WERI-Rb-1 (cell line): Measurements from ENCODE around the gene SYT7.

Source experiments
- DNase-seq: peaks from one replicate; pipeline ENCODE4 v3.0.0-alpha.2; 2020
- H3K27ac ChIP-seq: fragments of 250-450 bp; sonication (Bioruptor Pico); 2 replicates; pipeline ENCODE4 v1.5.1; 2020; ENCODE audit warnings: mild to moderate bottlenecking, moderate library complexity
- H3K27me3 ChIP-seq: fragments of 250-450 bp; sonication (Bioruptor Pico); 2 replicates; pipeline ENCODE4 v1.5.1; 2021; ENCODE audit warnings: mild to moderate bottlenecking, low read depth, moderate library complexity; ENCODE audit not compliant: insufficient read depth, severe bottlenecking
- H3K36me3 ChIP-seq: fragments of 250-450 bp; sonication (Bioruptor Pico); 2 replicates; pipeline ENCODE4 v1.5.1; 2020; ENCODE audit warnings: mild to moderate bottlenecking, moderate library complexity
- H3K4me3 ChIP-seq: 2 replicates; pipeline ENCODE4 v1.5.1; 2011; ENCODE audit warnings: low read depth, mild to moderate bottlenecking, control low read depth, low read length
- H3K9me3 ChIP-seq: fragments of 250-450 bp; sonication (Bioruptor Pico); 2 replicates; pipeline ENCODE4 v1.5.1; 2021; ENCODE audit warnings: mild to moderate bottlenecking, moderate library complexity; ENCODE audit not compliant: severe bottlenecking
- CTCF ChIP-seq: IDR thresholded peaks from 2 replicates; pipeline ENCODE4 v1.5.1; 2011; ENCODE audit warnings: low read depth, mild to moderate bottlenecking, control low read depth, inconsistent platforms, low read length

Gene SYT7

DNA sequence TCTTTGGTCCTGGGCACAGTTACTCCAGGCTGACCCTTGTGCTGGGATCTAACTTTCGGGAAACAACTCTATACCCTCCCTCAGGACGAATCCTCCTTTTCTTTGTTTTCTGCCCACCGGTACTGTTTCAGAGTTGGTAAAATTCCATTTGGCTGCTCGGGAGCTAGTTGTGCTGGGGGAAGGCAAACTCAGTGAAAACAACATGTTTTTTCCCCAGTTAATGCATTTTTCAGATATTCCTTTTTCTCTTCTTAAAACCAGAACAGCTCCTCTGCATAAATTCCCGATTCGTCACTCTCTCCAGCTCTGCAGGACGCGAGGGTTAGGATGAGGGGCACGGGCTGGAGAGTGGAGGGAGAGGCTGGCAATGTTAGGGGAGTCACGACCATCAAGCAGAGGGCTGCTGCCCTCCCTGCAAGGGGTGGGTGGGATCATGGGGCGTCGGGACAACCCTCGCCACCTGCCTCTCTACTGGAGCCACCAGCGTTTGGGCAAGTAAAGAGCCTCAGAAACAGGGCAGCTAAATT lies 41.0 kb downstream of the SYT7 start:
- no peaks in the 10 kb centered on the region for H3K27me3 ChIP-seq
- H3K4me3 ChIP-seq, result no peak overlapping the region
- H3K27ac ChIP-seq, result no peak overlapping the region
- H3K9me3 ChIP-seq, result no peaks in the 10 kb centered on the region
- no peak for DNase-seq
- TF ChIP-seq CTCF, result no peak
- H3K36me3 ChIP-seq, result peaks cover 26% of the 10 kb centered on the region

DNA sequence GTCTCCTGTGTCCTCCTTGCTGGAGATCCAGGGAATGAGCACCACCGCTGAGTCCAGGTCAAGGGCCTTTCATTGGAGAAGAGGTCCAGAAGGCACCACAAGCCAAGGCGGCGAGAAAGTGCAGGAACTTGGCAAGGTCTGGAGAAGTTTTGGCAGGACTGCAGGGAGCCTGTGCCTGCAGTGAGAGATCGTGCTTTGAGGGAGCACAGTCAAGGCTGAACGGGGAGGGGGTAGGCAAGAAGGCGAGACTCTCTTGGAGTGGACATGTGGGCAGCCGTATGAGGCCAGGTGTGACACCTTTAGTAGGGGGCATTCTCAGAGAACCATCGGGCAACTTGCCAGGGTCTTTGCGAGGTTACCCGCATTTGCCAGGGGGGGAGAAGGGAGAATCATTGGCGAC lies 41.9 kb downstream of the SYT7 start:
- no peak for DNase-seq
- H3K4me3 ChIP-seq, result no peak overlapping the region
- H3K27me3 ChIP-seq, result no peaks in the 10 kb centered on the region

DNA sequence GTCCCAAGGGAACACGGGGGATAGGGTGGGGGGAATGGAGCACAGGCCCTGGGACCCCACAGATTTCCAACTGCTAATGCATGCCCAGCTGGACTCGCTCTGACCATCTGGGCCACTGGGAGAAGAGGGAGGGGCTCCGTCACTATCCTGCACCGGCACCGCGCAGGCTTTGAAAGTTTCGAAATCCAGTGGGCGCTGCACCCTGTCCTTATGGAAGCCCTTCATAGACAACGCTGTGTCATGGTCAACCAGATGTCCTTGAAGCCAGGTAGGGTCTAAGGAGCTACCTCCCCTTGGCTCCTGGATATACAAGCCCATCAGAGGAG lies 42.3 kb downstream of the SYT7 start:
- H3K27ac ChIP-seq, result peak overlapping the region; percentile 61
- peaks cover 18% of the 10 kb centered on the region for H3K36me3 ChIP-seq

More for the DNA sequence above, 41.9 kb downstream of the SYT7 start:
- Histone ChIP-seq H3K9me3 (no peaks in the 10 kb centered on the region), H3K36me3 (peaks cover 22% of the 10 kb centered on the region), H3K27ac (peak overlapping the region; percentile 61)
- no peak for TF ChIP-seq CTCF

GRCh38 chr11:61537326-61537725 lies 43.5 kb downstream of the SYT7 start:
- no peak for TF ChIP-seq CTCF
- no peak for DNase-seq
- Histone ChIP-seq H3K27me3 (no peaks in the 10 kb centered on the region), H3K4me3 (no peak overlapping the region), H3K36me3 (peaks cover 13% of the 10 kb centered on the region), H3K9me3 (no peaks in the 10 kb centered on the region), H3K27ac (no peak overlapping the region)

More for the DNA sequence above, 42.3 kb downstream of the SYT7 start:
- no peaks in the 10 kb centered on the region for H3K9me3 ChIP-seq
- H3K4me3 ChIP-seq, result no peak overlapping the region
- H3K27me3 ChIP-seq, result no peaks in the 10 kb centered on the region
- DNase-seq, result peak; percentile 63
- no peak for TF ChIP-seq CTCF

GRCh38 chr11:61536676-61537270 lies 44.1 kb downstream of the SYT7 start:
- H3K9me3 ChIP-seq, result no peaks in the 10 kb centered on the region
- peak; percentile 20; the same call in 1 of the 2 replicates for TF ChIP-seq CTCF
- peaks cover 13% of the 10 kb centered on the region for H3K36me3 ChIP-seq
- no peak overlapping the region for H3K27ac ChIP-seq
- no peaks in the 10 kb centered on the region for H3K27me3 ChIP-seq
- no peak overlapping the region for H3K4me3 ChIP-seq
- DNase-seq, result no peak

DNA sequence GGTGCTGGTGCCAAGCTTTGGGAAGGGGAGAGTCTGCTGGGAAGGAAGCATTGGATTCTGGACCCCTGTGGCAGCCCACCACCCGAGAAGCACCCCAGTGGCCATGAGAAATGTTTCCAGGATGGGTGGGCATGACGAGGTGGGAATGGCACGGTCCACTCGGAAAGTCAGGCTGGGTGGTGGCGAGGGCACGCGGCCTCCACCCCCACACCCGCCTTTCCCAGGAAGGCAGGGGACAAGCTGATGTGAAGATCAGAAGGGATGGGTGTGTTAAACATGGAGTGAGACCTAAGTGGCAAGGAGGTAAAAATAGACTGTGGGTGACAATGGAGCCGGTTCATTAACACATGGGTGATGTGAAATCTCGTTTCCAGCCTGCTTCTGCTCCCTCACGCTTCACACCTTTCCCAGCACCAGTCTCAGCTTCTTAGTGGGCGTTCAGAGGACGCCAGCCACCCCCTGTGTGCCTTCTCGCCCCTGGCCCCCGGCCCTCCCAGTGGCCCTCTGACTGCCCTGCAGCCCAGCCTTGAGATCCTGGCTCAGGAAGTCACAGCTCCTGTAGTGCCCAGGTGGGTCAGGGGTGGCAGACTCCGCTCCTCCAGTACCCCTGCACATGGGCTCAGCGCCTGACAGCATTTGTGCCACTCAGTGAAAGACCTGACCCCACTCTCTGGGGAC lies 44.7 kb downstream of the SYT7 start:
- DNase-seq, result no peak
- Histone ChIP-seq H3K4me3 (no peak overlapping the region), H3K27ac (no peak overlapping the region), H3K27me3 (no peaks in the 10 kb centered on the region), H3K36me3 (peaks cover 13% of the 10 kb centered on the region), H3K9me3 (no peaks in the 10 kb centered on the region)
- no peak for TF ChIP-seq CTCF
